Esophagus squamous epithelium (tissue), 5 donors: ENCODE results near the gene ZNF730. TPM values are rescaled to one million over a fixed set of nuclear protein-coding genes. Genes with fewer than 3 reads are reported as not detected.
"Not testable (repeated sequence)": the region's sequence is repeated elsewhere in the genome, so short reads cannot be mapped to it uniquely, and the experiment has no call there.

Source experiments
- DNase-seq: peaks from one replicate; lab custom pipeline; 2025; lab: John Stamatoyannopoulos, UW
- H3K27ac ChIP-seq, 4 donors: fragments of 200-600 bp; sonication (generic); one replicate each; pipeline ENCODE4 v1.5.1; 2016 to 2019; ENCODE audit warnings: mild to moderate bottlenecking in 1 of 4
- H3K27me3 ChIP-seq, 4 donors: fragments of 200-600 bp; sonication (generic); 1 replicate in 3 of 4; 2 replicates in 1 of 4; pipeline versions ENCODE4 v1.5.1 to v1.6.0; 2017 to 2021; ENCODE audit warnings: antibody characterized with exemption in 1 of 4
- H3K36me3 ChIP-seq, 3 donors: fragments of 200-600 bp; sonication (generic); one replicate each; pipeline ENCODE4 v1.5.1; 2016 to 2019
- H3K4me1 ChIP-seq, 3 donors: fragments of 200-600 bp; sonication (generic); one replicate each; pipeline ENCODE4 v1.5.1; 2017 to 2019
- H3K4me3 ChIP-seq, 4 donors: fragments of 200-600 bp; sonication (generic); 1 replicate in 3 of 4; 2 replicates in 1 of 4; pipeline ENCODE4 v1.5.1; 2016 to 2019; ENCODE audit warnings: mild to moderate bottlenecking in 2 of 4, moderate library complexity in 1 of 4
- H3K9me3 ChIP-seq, 3 donors: fragments of 200-600 bp; sonication (generic); one replicate each; pipeline ENCODE4 v1.5.1; 2016 to 2019
- POLR2A ChIP-seq, 4 donors: fragments of 450-650 bp; IDR thresholded peaks; one replicate each; pipeline ENCODE4 v1.6.1; 2017; ENCODE audit warnings: antibody characterized with exemption in 4 of 4, mild to moderate bottlenecking in 4 of 4, moderate library complexity in 3 of 4
- WGBS, 2 donors: methylation state at CpG; one replicate each; pipeline ENCODE4 v1.1.5; 2018; 5-methylcytosine and 5-hydroxymethylcytosine counted together
- intact Hi-C: fragments of 100-400 bp; cut with DNase I; formaldehyde crosslinking; loops from one replicate; pipeline ENCODE4 v1.15.0; 2022
- total RNA-seq, 4 donors: library from RNA; depleted of rRNA; stranded (reverse); fragments of >200 nt; gene quantifications; one replicate each; pipeline ENCODE4 v1.1.0, GENCODE V29; 2016
- TF ChIP-seq, protein P1 (sequence below), 6 experiments: fragments of 450-650 bp in 4 of 6; fragments of 200-600 bp in 2 of 6; sonication (generic) in 2 of 6; IDR thresholded peaks; one replicate each; pipeline ENCODE4 v1.5.1; 2016 to 2019; ENCODE audit warnings: antibody characterized with exemption in 6 of 6, mild to moderate bottlenecking in 4 of 6, moderate library complexity in 4 of 6
- donor health status: DM: yes; HTN: yes; CAD: no.

Gene ZNF730
- total RNA-seq = not detected

DNA sequence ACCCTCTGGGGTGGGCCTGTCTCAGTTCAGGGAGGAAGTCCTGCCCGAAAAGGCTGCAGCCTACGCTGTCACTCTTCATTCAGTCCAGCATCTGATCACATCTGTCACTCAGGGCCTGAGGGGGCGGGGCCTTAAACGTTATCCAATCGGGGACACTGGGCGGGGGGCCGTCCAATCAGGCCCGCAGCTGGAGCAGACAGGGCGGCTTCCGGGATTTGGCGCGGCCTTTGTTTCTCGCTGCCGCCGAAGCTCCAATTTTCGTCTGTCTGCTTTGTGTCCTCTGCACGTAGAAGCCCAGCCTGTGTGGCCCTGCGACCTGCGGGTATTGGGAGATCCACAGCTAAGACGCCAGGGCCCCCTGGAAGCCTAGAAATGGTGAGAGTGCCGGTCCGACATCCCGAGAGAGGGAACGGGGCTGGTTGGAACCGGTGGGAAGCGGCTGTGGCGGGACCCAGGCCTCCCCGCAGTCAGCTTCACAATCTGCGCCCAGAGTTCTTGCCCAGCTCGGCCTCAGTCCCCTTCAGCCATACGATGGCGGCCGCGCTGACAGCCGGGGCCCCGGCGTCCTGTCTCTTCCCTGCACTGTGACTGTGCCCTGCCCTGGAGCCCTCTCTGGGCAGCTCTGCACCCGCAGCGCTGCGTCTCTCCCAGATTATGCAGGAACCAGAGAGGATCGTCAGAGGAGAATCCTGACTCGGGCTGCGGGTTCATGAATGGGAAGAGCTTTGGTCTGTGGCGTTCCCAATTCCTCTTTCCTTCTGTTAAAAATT lies at the start of gene ZNF730:
TSS of gene ZNF730 (plus strand) at position 224 of the 770 bp plus-strand sequence. CDS start at position 373, 149 bp downstream.
- 0 to 4% methylated on average over 3 to 6 of the region's 44 CpGs for WGBS, 2 donors
- intact Hi-C loops = no loop called here
- no peak for TF ChIP-seq POLR2A (IDR thresholded peaks at IDR 0.05)
- TF ChIP-seq, protein P1, sequence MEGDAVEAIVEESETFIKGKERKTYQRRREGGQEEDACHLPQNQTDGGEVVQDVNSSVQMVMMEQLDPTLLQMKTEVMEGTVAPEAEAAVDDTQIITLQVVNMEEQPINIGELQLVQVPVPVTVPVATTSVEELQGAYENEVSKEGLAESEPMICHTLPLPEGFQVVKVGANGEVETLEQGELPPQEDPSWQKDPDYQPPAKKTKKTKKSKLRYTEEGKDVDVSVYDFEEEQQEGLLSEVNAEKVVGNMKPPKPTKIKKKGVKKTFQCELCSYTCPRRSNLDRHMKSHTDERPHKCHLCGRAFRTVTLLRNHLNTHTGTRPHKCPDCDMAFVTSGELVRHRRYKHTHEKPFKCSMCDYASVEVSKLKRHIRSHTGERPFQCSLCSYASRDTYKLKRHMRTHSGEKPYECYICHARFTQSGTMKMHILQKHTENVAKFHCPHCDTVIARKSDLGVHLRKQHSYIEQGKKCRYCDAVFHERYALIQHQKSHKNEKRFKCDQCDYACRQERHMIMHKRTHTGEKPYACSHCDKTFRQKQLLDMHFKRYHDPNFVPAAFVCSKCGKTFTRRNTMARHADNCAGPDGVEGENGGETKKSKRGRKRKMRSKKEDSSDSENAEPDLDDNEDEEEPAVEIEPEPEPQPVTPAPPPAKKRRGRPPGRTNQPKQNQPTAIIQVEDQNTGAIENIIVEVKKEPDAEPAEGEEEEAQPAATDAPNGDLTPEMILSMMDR (IDR thresholded peaks at IDR 0.05) = no peak
- peaks cover 0 to 8% (median 0%) of the 10 kb centered on the region in 3 donors for H3K4me1 ChIP-seq
- no peak within 1 kb of the TSS for H3K27ac ChIP-seq
- H3K27me3 ChIP-seq = no peaks in the 10 kb centered on the region
- H3K4me3 ChIP-seq = peak within 1 kb of the TSS; percentile 39 to 69 (median 56)
- DNase-seq = no peak
- H3K9me3 ChIP-seq = no peaks in the 10 kb centered on the region
- no peaks in the 10 kb centered on the region for H3K36me3 ChIP-seq

DNA sequence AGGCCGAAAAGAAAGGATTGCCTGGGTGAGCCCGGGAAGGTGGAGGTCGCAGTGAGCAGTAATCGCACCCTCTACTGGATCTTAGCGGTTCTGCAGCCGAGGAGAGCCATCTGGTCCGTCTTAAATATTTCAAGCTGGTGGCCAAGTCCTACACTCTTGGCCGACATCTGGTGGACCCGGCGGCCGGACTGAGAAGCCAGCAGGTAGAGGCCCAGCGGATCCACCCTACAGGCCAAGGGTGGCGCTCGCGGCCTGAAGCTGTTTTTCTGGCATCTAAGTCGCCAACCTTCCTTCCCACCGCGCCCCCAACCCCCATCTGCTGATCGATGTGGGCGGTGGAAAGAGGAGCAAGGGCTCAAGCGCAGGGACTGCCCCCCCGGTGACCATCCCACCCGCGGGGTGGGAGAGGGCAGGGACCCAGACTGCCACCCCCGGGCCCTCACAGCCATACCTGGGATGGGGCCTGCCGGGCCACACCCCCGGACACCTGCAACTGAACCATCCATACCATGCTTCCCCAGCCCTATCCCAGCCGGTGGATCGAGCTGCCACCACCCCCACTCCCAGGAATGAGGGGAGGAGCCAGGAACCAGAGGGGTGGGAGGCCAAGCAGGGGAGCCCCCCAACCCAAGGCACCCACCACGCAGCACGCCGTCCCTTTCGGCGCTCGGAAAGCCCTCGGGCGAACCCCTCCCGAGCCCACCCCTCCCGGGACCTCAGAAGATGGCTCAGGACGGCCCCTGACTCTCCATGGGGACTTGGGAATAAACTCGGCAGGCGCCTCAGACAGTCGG lies 46.3 kb upstream of the ZNF730 start:
- H3K4me3 ChIP-seq = peak overlapping the region; percentile 8 to 58 (median 38)
- no peak for DNase-seq
- H3K4me1 ChIP-seq = peaks cover 0 to 25% (median 11%) of the 10 kb centered on the region in 3 donors
- no peak overlapping the region for H3K27ac ChIP-seq
- intact Hi-C loops = no loop called here
- no peaks in the 10 kb centered on the region for H3K36me3 ChIP-seq
- TF ChIP-seq, protein P1 (IDR thresholded peaks at IDR 0.05) = peak in 2 of 6 experiments; percentile 18 to 22
- no peak for TF ChIP-seq POLR2A (IDR thresholded peaks at IDR 0.05)
- WGBS, 2 donors = 14 to 16% methylated on average over 12 to 18 of the region's 43 CpGs
- H3K9me3 ChIP-seq = peaks cover 0 to 3% (median 0%) of the 10 kb centered on the region in 3 donors
- peaks cover 0 to 26% (median 0%) of the 10 kb centered on the region in 4 donors for H3K27me3 ChIP-seq

DNA sequence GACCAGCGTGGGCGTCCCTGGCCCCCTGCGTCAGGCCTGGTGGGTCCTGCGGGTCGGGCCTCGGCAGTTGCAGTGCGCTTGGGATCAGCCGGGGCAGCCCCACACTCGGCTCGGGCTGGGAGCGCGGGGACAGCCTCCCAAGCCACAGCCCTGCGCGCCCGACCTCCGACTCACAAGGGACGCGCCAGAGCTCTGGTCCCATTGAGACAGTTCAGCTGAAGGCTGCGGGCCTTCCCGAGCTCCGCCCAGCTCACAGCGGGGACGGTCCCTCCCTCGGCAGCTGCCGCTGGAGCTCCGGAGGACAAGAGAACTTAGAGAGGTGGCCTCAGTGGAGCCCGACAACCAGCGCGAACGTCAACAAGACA lies 45.7 kb upstream of the ZNF730 start:
- WGBS, 2 donors = no CpG with 5 or more reads among the region's 30 CpGs
- Histone ChIP-seq H3K4me3 (peak overlapping the region; percentile 8 to 58 (median 38)), H3K4me1 (peaks cover 0 to 29% (median 13%) of the 10 kb centered on the region in 3 donors), H3K36me3 (no peaks in the 10 kb centered on the region), H3K27me3 (peaks cover 0 to 27% (median 0%) of the 10 kb centered on the region in 4 donors), H3K9me3 (peaks cover 0 to 3% (median 0%) of the 10 kb centered on the region in 3 donors), H3K27ac (no peak overlapping the region)
- DNase-seq = no peak
- intact Hi-C loops = no loop called here
- TF ChIP-seq, protein P1 (IDR thresholded peaks at IDR 0.05) = no peak
- TF ChIP-seq POLR2A (IDR thresholded peaks at IDR 0.05) = no peak

DNA sequence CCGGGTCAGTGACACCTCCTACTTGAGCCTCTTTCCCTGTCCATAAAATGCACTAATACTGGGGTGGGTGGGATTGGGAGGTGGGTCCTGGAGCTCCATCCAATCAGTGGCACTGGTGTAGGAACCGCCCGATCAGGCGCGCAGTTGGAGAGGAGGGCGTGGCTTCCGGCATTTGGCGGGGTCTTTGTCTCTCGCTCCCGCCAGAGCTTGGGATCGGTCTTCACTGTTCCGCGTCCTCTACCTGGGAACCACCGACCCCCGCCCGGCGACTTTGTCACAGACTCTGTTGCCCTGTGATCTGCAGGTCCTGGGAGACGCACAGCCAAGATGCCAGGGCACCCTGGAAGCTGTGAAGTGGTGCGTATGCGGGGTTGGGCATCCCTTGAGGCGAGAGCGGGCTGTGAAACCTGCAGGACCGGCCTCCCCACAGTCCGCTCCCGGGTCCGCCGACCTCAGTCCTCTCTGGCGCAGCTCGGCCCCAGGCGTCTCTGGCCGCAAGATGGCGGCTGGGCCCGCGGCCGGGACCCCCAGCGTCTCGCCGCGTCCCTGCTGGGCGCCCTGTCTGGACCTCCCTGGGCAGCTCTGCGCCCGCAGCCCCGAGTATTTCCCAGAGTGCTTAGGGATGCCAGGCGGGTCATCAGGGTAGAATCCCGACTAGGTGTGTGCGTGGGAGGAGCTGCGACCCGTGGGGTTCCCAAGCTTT lies 41.6 kb upstream of the ZNF730 start:
- intact Hi-C loops = no loop called here
- no peak for DNase-seq
- Histone ChIP-seq H3K27me3 (peaks cover 0 to 22% (median 0%) of the 10 kb centered on the region in 4 donors), H3K36me3 (no peaks in the 10 kb centered on the region), H3K4me3 (peak overlapping the region; percentile 41 to 71 (median 58)), H3K27ac (peak overlapping the region; percentile 17 to 55 (median 44)), H3K4me1 (peaks cover 0 to 29% (median 13%) of the 10 kb centered on the region in 3 donors), H3K9me3 (no peaks in the 10 kb centered on the region)
- 1 to 2% methylated on average over 10 to 15 of the region's 48 CpGs for WGBS, 2 donors
- TF ChIP-seq, protein P1 (IDR thresholded peaks at IDR 0.05) = no peak
- no peak for TF ChIP-seq POLR2A (IDR thresholded peaks at IDR 0.05)

DNA sequence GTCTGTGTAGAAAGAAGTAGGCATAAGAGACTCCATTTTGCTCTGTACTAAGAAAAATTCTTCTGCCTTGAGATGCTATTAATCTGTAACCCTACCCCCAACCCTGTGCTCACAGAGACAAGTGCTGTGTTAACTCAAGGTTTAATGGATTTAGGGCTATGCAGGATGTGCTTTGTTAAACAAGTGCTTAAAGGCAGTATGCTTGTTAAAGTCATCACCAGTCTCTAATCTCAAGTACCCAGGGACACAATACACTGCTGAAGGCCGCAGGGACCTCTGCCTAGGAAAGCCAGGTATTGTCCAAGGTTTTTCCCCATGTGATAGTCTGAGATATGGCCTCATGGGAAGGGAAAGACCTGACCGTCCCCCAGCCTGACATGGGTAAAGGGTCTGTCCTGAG lies 39.0 kb upstream of the ZNF730 start:
- H3K4me3 ChIP-seq, H3K27ac ChIP-seq, H3K27me3 ChIP-seq, H3K36me3 ChIP-seq, intact Hi-C loops, DNase-seq, H3K9me3 ChIP-seq: not testable (repeated sequence)
- peaks cover 0 to 15% (median 7%) of the 10 kb centered on the region in 3 donors for H3K4me1 ChIP-seq
- 50 to 86% methylated on average over 1 to 2 of the region's 2 CpGs for WGBS, 2 donors
